GM19397 (cell line): ENCODE results near the gene THBS1.
A peak's percentile ranks its signal among the peaks of the same experiment; 100 is the strongest.

Experiments
- ATAC-seq: cut with Tn5 transposase; IDR thresholded peaks from one replicate; pipeline ENCODE4 v1.9.1; 2021; ENCODE audit warnings: mild to moderate bottlenecking, moderate library complexity; ENCODE audit not compliant: unreplicated experiment

THBS1 gene

DNA sequence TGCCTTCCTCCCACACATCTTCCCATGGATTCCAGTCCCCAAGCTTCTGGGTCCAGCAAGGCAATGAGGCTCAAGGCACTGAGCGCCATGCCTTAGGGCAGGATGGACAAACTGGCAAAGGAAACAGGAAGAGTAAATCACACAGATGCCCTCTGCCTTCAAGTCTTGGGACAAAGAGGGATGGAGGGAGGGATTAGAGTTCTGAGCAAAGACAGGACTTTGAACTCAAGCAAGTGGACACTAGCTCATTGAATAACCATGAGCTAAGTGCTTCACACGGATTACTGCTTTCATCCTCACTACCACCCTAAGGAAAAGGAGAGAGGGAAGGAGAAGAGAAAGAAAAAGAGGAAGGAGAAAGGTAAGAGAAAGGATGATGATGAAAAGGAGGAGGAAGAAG lies 7.6 kb upstream of the THBS1 start:
- ATAC-seq = no peak

- no peak for ATAC-seq
Observed at GRCh38 chr15:39573844-39574243, 7.0 kb upstream of the THBS1 start.

DNA sequence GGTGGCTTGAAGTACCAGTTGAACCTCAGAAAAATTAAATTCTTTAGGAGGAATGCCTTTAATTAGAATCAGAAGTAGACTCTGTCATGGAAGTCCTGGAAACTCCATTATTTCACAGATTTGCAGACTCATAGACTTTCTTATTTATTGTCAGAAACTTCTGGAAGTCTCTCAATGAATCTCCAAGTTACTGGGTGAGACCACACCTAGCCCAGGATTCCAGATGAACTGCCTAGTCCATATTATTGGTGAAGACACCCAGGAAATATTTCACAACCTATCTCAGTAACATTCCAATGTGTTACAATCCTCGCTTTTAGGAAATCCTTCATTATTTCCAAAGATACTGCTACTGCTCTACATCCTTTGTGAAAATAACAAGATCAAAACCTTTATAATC lies 6.5 kb upstream of the THBS1 start:
- ATAC-seq = no peak

GRCh38 chr15:39575180-39575579 lies 5.7 kb upstream of the THBS1 start:
- ATAC-seq = no peak

- ATAC-seq = no peak
Observed at GRCh38 chr15:39578851-39579486, 1.9 kb upstream of the THBS1 start.

DNA sequence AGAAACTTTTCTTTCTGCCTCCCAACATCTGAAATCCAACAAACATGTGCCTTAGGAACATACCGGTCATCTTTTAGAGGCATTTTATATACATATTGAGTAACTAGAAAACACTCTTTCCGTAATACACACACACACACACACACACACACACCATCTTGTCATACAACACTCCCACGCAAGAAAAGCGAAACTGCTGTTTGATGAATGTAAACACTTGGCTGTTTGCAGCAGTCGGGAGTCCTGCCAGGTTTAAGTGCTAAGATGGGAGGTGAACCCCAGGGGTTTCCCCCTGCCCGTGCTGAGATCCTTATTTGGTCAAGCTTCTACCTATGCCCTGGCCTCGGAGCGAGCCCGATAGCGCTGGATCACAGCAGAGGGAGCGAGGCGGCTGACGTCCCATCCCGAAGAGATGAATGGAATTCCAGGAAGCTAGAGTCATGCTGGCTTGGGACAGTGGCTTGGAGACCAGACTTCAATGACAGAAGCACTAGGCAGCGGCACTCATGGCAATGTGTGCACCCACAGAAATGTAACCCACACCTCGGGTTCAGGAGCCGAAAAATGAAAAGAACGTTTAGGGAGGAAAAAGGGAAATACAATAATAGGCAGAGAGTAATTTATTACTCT lies 1.3 kb upstream of the THBS1 start:
- ATAC-seq = no peak

GRCh38 chr15:39580117-39580484 lies 778 bp upstream of the THBS1 start:
- peak; percentile 86 for ATAC-seq

DNA sequence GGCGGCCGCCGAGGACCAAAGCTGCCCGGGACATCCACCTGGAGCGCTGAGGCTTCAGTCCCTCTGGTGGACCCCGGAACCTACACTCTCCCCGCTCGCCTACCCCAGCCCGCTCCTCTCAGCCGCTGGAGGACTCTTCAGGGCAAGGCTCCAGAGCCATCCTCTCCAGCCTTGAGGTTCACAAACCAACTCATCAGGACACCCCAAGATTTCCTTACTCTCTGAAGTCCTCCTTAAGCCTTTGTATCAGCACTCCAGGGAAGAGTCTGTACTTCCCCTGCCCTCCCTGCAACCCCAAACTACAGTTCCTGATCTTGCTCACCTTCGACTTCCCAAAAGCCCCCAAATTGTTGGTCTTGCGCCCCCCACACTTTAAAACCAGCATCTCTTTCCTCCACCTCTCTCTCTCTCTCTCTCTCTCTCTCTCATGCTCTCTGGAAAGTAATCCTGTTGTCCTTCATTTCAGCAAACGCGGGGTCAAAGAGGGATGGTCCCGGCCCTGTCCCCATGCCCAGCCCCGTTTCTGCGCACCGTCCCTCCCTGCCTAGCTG lies 438 bp downstream of the THBS1 start:
- ATAC-seq = no peak

GRCh38 chr15:39581793-39582285 lies 960 bp downstream of the THBS1 start:
- no peak for ATAC-seq

GRCh38 chr15:39582286-39582976 lies 1.6 kb downstream of the THBS1 start:
- no peak for ATAC-seq

DNA sequence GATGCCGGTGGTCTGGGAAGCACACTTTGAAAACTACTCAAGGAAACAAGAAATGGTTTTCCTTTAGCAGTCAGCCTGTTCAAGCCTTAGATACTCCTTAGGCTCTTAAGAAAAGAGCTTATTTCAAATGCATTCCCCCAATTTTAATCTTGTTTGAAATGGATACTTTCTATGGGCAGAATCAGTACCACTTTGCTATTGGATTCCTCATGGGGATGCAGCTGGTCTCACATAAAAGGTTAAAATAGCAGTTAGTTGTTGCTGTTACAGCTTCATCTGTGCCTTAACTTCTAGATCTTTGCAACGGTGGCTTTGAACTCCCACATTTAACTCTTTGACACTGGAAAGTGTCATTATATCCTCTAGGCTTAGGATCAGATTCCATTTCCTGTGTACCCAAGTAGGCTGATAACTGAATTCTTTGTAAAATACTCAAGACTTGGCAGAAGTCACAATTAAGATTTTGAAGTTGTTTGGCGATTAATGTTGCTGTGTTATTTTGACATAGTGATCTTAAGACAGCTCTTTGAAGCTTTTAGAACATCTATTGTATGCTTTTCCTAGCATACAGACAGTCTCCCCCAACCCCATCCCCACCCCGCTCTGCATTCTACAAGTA lies 2.2 kb downstream of the THBS1 start:
- ATAC-seq = no peak

DNA sequence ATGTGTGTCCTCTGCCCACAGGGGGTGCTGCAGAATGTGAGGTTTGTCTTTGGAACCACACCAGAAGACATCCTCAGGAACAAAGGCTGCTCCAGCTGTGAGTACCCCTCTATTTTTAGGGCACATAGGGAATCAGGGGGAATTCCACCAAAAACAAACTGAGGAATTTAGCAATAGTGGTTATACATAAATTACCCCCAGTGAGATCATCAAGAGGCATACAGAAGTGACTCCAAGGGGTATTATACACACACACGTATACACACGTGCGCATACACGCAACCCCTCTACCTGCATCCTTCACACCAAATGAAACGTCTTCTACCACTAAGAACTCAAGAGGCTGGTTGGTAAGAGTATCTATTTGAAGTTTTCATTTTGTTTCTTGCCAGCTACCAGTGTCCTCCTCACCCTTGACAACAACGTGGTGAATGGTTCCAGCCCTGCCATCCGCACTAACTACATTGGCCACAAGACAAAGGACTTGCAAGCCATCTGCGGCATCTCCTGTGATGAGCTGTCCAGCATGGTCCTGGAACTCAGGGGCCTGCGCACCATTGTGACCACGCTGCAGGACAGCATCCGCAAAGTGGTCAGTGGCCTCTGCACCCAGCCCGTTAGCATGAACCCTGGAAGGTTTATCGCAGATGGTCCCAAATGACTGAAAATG lies 2.9 kb downstream of the THBS1 start:
- no peak for ATAC-seq

GRCh38 chr15:39584266-39584659 lies 3.4 kb downstream of the THBS1 start:
- ATAC-seq = no peak

- no peak for ATAC-seq
Observed at GRCh38 chr15:39584662-39585388, 3.9 kb downstream of the THBS1 start.

- ATAC-seq = no peak
Observed at GRCh38 chr15:39585389-39585841, 4.5 kb downstream of the THBS1 start.

GRCh38 chr15:39585871-39586301 lies 5.0 kb downstream of the THBS1 start:
- ATAC-seq = no peak

- no peak for ATAC-seq
Observed at GRCh38 chr15:39586387-39587095, 5.7 kb downstream of the THBS1 start.

GRCh38 chr15:39587096-39587721 lies 6.3 kb downstream of the THBS1 start:
- ATAC-seq = no peak
